Measurements from ENCODE around the gene CD93. TPM values are rescaled to one million over a fixed set of nuclear protein-coding genes. Genes with fewer than 3 reads are reported as not detected.

CD93 gene
- total and polyA plus RNA-seq, 7 donors = 7.7 to 35.7 (median 17.6) TPM

DNA sequence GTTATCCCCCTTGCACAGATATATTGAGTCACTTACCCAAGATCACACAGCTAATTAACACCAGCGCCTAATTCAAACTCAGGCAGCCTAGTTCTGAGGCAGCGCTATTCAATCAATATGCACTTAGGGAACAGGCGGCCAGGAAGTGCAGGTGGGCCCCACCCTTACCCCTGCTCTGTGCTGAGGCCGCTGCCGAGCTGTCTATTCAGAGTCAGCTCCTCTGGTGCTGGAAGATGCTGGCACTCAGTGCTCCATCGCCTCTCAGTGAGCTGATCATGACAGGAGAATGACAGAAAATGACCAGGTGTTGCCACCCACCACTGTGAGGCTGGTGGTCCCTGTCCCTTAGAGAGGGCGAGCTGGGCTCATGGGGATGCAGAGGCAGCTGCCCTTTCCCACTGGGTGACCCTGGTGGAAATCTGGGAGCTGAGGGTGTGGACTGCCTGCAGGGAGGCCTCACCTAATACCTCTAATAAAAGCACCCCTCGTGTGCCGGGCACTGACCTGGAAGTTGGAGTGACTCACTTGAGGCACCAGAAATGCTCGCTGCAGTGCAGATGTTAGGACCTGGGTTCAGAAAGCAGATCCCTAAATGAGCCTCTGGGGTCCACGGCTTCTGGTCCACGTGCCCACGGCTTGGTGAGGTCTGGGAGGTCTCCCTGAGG lies 42.5 kb upstream of the CD93 start:
- no peaks in the 10 kb centered on the region for H3K36me3 ChIP-seq (ENCODE audit: insufficient read depth in 1 of 2, low read depth in 1 of 2)
- no peaks in the 10 kb centered on the region for H3K27me3 ChIP-seq (ENCODE audit: insufficient read depth in 3 of 3, low read length in 2 of 3)
- DNase-seq (no peak), ATAC-seq (no peak)
- intact Hi-C loops (cut with DNase I) = no loop called here
- H3K9me3 ChIP-seq = no peaks in the 10 kb centered on the region
- no peak overlapping the region for H3K4me3 ChIP-seq
- 84 to 86% (median 85%) methylated on average over 13 of the region's 13 CpGs for WGBS, 3 donors
- no peak overlapping the region for H3K27ac ChIP-seq
- TF ChIP-seq, protein P1, sequence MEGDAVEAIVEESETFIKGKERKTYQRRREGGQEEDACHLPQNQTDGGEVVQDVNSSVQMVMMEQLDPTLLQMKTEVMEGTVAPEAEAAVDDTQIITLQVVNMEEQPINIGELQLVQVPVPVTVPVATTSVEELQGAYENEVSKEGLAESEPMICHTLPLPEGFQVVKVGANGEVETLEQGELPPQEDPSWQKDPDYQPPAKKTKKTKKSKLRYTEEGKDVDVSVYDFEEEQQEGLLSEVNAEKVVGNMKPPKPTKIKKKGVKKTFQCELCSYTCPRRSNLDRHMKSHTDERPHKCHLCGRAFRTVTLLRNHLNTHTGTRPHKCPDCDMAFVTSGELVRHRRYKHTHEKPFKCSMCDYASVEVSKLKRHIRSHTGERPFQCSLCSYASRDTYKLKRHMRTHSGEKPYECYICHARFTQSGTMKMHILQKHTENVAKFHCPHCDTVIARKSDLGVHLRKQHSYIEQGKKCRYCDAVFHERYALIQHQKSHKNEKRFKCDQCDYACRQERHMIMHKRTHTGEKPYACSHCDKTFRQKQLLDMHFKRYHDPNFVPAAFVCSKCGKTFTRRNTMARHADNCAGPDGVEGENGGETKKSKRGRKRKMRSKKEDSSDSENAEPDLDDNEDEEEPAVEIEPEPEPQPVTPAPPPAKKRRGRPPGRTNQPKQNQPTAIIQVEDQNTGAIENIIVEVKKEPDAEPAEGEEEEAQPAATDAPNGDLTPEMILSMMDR (IDR thresholded peaks at IDR 0.05) = no peak
- H3K4me1 ChIP-seq = peaks cover 54% of the 10 kb centered on the region

DNA sequence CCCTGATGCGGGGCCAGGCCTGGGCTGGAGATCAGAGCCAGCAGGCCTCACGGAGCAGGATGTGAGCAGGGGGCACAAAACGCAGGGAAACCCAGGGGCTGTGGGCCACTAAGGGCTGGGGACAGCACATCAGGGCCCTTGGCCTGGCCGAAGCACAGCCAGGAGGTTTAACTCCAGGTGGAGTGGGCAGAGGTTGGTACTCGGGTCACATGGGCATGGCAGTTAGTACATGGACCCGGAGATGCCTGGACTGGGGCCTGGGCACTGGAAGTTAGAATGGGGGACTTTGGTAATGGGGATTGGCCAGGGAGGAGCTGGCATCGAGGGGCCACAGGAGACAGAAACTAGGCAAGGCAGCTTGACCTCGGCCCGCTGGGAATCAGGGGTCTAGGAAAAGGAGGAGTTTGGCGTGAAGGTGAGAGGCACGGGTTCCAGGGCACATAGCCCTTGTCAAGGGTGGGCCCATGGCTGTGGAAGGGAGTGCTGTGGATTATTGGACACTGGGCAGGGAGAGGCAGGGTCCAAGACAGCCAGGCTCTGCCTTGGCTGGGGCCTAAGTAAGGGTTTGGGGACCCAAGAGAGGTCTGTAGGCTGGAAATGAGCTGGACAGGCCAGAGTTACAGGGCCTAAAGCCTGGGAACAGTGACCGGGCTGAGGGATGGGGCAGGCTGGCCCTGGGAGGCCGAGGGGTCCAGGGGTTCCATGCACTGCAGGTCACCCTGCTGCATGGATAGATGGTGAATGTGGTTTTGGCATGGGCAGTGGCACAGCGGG lies 41.6 kb upstream of the CD93 start:
- H3K27ac ChIP-seq = peak overlapping the region; percentile 87
- DNase-seq (no peak), ATAC-seq (no peak)
- WGBS, 3 donors = 89 to 98% (median 91%) methylated on average over 14 of the region's 14 CpGs
- no peaks in the 10 kb centered on the region for H3K9me3 ChIP-seq
- peaks cover 46% of the 10 kb centered on the region for H3K4me1 ChIP-seq
- TF ChIP-seq, protein P1 (IDR thresholded peaks at IDR 0.05) = no peak
- H3K4me3 ChIP-seq = no peak overlapping the region
- H3K36me3 ChIP-seq (ENCODE audit: insufficient read depth in 1 of 2, low read depth in 1 of 2) = no peaks in the 10 kb centered on the region
- intact Hi-C loops (cut with DNase I) = no loop called here
- no peaks in the 10 kb centered on the region for H3K27me3 ChIP-seq (ENCODE audit: insufficient read depth in 3 of 3, low read length in 2 of 3)

DNA sequence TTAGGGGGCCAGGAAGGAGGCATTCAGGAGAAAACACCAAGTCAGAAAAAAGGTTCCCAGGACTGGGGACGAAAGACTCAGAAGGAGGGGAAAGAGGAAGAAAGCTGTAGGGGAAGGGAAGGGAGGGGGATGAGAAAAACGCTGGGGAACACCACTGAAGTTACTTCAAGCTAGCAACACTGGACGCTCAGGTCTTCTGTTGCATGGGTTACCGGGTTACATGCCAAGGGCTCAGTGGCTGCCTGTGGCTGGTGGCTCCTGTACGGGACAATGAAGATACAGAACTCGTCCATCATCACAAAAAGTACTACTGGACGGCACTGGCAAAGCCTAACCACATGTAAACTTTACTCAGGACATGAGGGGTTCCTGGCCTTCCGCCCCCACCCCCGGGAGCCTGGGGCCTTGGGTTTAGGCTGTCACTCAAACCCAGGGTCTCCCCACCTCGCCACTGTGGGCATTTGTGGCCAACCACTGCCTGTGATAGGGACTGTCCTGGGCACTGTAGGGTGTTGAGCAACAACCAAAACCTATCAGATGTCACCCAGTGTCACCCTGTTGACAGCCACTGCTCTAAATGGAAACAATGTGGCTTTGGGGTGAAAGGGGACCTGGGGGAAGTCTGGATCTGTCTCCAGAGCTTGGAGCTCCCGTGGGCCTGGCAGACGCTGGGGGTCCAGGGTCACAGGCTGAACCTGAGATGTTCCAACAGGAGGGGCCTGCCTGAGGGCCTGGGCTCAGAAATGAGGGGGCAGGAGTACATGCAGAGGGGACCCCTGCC lies 40.3 kb upstream of the CD93 start:
- DNase-seq = peak; percentile 48 to 71
- no peaks in the 10 kb centered on the region for H3K27me3 ChIP-seq (ENCODE audit: insufficient read depth in 3 of 3, low read length in 2 of 3)
- intact Hi-C loops (cut with DNase I) = no loop called here
- H3K36me3 ChIP-seq (ENCODE audit: insufficient read depth in 1 of 2, low read depth in 1 of 2) = no peaks in the 10 kb centered on the region
- TF ChIP-seq, protein P1 (IDR thresholded peaks at IDR 0.05) = no peak
- H3K9me3 ChIP-seq = no peaks in the 10 kb centered on the region
- ATAC-seq = peak; percentile 88 to 93 (median 90)
- 33 to 42% (median 35%) methylated on average over 12 of the region's 12 CpGs for WGBS, 3 donors
- peak overlapping the region; percentile 87 for H3K27ac ChIP-seq
- H3K4me3 ChIP-seq = no peak overlapping the region
- peaks cover 35% of the 10 kb centered on the region for H3K4me1 ChIP-seq

- H3K4me3 ChIP-seq = no peak overlapping the region
- no peaks in the 10 kb centered on the region for H3K9me3 ChIP-seq
- ATAC-seq (peak; percentile 79 to 89 (median 80)), DNase-seq (peak; percentile 60 to 80)
- intact Hi-C loops (cut with DNase I) = loop anchor here in 1 of 2 donors (2.0 kb wide), 2 partner anchors 31 to 65 kb away; no protein-coding TSS in a partner anchor
- 62 to 72% (median 68%) methylated on average over 5 of the region's 5 CpGs for WGBS, 3 donors
- peaks cover 35% of the 10 kb centered on the region for H3K4me1 ChIP-seq
- peak overlapping the region; percentile 87 for H3K27ac ChIP-seq
- H3K27me3 ChIP-seq (ENCODE audit: insufficient read depth in 3 of 3, low read length in 2 of 3) = no peaks in the 10 kb centered on the region
- H3K36me3 ChIP-seq (ENCODE audit: insufficient read depth in 1 of 2, low read depth in 1 of 2) = no peaks in the 10 kb centered on the region
- TF ChIP-seq, protein P1 (IDR thresholded peaks at IDR 0.05) = no peak
Observed at GRCh38 chr20:23125625-23126191, 39.6 kb upstream of the CD93 start.

All from psoas muscle (tissue), 8 donors.